Measurements from ENCODE around the gene GHRHR.

Gene GHRHR

DNA sequence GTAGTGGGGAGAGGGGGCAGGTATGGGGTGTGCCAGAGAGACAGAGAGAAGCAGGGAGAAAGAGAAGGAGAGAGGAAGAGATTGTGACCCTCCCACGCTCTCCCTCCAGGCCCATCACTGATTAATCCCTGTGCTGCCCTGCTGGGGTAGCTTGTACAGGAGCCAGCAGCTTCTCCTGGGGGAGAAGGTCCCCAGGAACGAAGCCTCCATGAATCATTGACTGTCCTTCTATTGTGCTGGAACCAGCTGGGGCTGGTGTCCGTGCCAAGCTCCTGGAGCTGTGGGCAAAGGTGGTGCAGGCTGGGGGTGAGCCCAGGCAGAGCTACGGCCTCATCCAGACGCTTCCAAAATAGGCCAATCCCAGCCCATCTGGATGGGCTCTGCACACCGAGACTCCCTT lies 31.2 kb upstream of the GHRHR start:
- H3K27ac ChIP-seq (ENCODE audit: low read length), result no peak overlapping the region
- no peak overlapping the region for H3K4me3 ChIP-seq (ENCODE audit: low read depth in 1 of 2, low read length in 2 of 2)
- no peaks in the 10 kb centered on the region for H3K9me3 ChIP-seq (ENCODE audit: insufficient read depth, low read length, severe bottlenecking)
- H3K36me3 ChIP-seq (ENCODE audit: insufficient read depth, low read length), result no peaks in the 10 kb centered on the region
- ATAC-seq (ENCODE audit: insufficient read depth, low read depth), result no peak
- no peak overlapping the region for H2AFZ ChIP-seq (ENCODE audit: low read depth, low read length)
- H3K4me1 ChIP-seq (ENCODE audit: insufficient read depth, low read length), result no peaks in the 10 kb centered on the region
- no peak for DNase-seq
- H3K79me2 ChIP-seq (ENCODE audit: insufficient read depth, low read length), result no peaks in the 10 kb centered on the region
- TF ChIP-seq EZH2 (IDR thresholded peaks at IDR 0.05; ENCODE audit: borderline replicate concordance, low read depth, low read length, severe bottlenecking), result no peak
- TF ChIP-seq, protein P1, sequence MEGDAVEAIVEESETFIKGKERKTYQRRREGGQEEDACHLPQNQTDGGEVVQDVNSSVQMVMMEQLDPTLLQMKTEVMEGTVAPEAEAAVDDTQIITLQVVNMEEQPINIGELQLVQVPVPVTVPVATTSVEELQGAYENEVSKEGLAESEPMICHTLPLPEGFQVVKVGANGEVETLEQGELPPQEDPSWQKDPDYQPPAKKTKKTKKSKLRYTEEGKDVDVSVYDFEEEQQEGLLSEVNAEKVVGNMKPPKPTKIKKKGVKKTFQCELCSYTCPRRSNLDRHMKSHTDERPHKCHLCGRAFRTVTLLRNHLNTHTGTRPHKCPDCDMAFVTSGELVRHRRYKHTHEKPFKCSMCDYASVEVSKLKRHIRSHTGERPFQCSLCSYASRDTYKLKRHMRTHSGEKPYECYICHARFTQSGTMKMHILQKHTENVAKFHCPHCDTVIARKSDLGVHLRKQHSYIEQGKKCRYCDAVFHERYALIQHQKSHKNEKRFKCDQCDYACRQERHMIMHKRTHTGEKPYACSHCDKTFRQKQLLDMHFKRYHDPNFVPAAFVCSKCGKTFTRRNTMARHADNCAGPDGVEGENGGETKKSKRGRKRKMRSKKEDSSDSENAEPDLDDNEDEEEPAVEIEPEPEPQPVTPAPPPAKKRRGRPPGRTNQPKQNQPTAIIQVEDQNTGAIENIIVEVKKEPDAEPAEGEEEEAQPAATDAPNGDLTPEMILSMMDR (IDR thresholded peaks at IDR 0.05; ENCODE audit: borderline replicate concordance, extremely low read depth, low read length, poor library complexity, severe bottlenecking), result no peak
- no peak overlapping the region for H3K9ac ChIP-seq (ENCODE audit: low read depth, low read length)
- H3K27me3 ChIP-seq (ENCODE audit: insufficient read depth, low read length, poor library complexity), result peaks cover 4% of the 10 kb centered on the region
- no peak overlapping the region for H3K4me2 ChIP-seq (ENCODE audit: insufficient read depth, low read length)
- H4K20me1 ChIP-seq (ENCODE audit: insufficient read depth, low read length), result no peaks in the 10 kb centered on the region

DNA sequence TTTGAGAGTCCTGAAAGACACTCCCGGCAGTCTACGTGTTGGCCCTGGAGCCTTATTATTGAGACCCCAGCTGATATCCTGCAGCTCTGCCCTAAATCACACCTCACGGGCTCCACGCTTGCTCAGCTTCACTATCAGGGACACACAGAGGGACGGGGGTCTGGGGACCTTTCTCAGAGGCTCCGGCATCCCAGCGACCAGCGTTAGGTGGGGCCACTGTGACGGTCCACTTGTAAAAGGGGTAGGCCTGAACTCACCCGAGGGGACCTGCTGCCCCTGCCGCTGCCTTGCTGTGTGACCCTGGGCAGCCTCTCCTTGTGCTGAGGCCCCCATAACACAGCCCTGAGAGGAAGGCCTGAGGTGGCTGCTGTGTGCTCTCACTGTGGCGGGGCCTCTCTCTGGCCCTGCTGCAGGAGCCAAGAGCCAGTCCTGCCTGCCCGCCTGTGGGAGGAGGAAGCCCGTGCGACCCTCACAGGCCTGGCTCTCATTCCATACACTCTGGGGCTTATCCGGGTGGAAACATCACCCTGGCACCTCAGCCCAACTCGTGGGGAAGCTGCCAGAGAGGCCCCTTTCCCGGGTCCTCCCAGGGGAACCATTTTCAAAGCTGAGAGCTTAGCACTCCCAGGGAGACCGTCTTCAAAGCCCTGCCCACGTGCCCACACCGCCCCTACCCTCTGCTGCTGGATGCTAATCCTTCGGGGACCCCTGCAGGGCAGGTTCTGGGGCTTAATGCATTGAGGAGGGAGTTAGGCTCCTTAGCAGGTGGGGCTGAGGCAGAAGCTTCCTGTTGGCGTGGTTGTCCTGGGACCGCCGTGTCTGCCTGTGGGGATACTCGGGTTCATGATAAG lies 30.4 kb upstream of the GHRHR start:
- ATAC-seq (ENCODE audit: insufficient read depth, low read depth) (no peak), DNase-seq (no peak)
- no peak overlapping the region for H3K4me3 ChIP-seq (ENCODE audit: low read depth in 1 of 2, low read length in 2 of 2)
- no peaks in the 10 kb centered on the region for H3K9me3 ChIP-seq (ENCODE audit: insufficient read depth, low read length, severe bottlenecking)
- H3K79me2 ChIP-seq (ENCODE audit: insufficient read depth, low read length), result no peaks in the 10 kb centered on the region
- no peak overlapping the region for H2AFZ ChIP-seq (ENCODE audit: low read depth, low read length)
- no peak for TF ChIP-seq EZH2 (IDR thresholded peaks at IDR 0.05; ENCODE audit: borderline replicate concordance, low read depth, low read length, severe bottlenecking)
- TF ChIP-seq, protein P1 (IDR thresholded peaks at IDR 0.05; ENCODE audit: borderline replicate concordance, extremely low read depth, low read length, poor library complexity, severe bottlenecking), result no peak
- H3K4me2 ChIP-seq (ENCODE audit: insufficient read depth, low read length), result no peak overlapping the region
- no peak overlapping the region for H3K9ac ChIP-seq (ENCODE audit: low read depth, low read length)
- H3K36me3 ChIP-seq (ENCODE audit: insufficient read depth, low read length), result no peaks in the 10 kb centered on the region
- H3K27ac ChIP-seq (ENCODE audit: low read length), result no peak overlapping the region
- peaks cover 1% of the 10 kb centered on the region; the same call in 1 of the 2 replicates for H4K20me1 ChIP-seq (ENCODE audit: insufficient read depth, low read length)
- H3K27me3 ChIP-seq (ENCODE audit: insufficient read depth, low read length, poor library complexity), result peaks cover 5% of the 10 kb centered on the region
- H3K4me1 ChIP-seq (ENCODE audit: insufficient read depth, low read length), result no peaks in the 10 kb centered on the region

DNA sequence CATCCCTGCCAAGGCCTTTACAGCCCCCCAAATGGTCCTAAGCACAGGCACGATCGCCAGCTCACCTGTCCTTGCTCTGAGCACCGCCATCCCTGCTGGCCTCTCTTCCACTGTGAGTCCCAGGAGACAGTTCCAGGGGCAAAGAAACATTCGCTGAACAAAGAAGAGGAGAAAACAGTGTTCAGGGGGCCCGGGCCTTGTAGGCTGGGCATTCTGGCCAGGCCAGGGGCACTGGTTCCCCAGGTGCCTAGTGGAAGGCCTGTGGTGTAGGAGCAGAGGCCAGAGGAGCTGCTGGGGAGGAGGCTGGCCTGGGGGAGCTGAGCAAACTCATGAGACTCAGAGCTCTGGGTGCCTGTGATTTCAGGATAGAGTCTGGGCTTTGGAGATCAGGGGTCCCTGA lies 29.5 kb upstream of the GHRHR start:
- no peak overlapping the region for H3K4me2 ChIP-seq (ENCODE audit: insufficient read depth, low read length)
- H3K27ac ChIP-seq (ENCODE audit: low read length), result no peak overlapping the region
- DNase-seq, result no peak
- no peak for TF ChIP-seq EZH2 (IDR thresholded peaks at IDR 0.05; ENCODE audit: borderline replicate concordance, low read depth, low read length, severe bottlenecking)
- TF ChIP-seq, protein P1 (IDR thresholded peaks at IDR 0.05; ENCODE audit: borderline replicate concordance, extremely low read depth, low read length, poor library complexity, severe bottlenecking), result no peak
- H2AFZ ChIP-seq (ENCODE audit: low read depth, low read length), result no peak overlapping the region
- no peaks in the 10 kb centered on the region for H3K79me2 ChIP-seq (ENCODE audit: insufficient read depth, low read length)
- no peak for ATAC-seq (ENCODE audit: insufficient read depth, low read depth)
- no peaks in the 10 kb centered on the region for H3K36me3 ChIP-seq (ENCODE audit: insufficient read depth, low read length)
- no peak overlapping the region for H3K9ac ChIP-seq (ENCODE audit: low read depth, low read length)
- no peaks in the 10 kb centered on the region for H3K9me3 ChIP-seq (ENCODE audit: insufficient read depth, low read length, severe bottlenecking)
- peaks cover 5% of the 10 kb centered on the region; the same call in 1 of the 2 replicates for H4K20me1 ChIP-seq (ENCODE audit: insufficient read depth, low read length)
- H3K27me3 ChIP-seq (ENCODE audit: insufficient read depth, low read length, poor library complexity), result peaks cover 7% of the 10 kb centered on the region
- no peaks in the 10 kb centered on the region for H3K4me1 ChIP-seq (ENCODE audit: insufficient read depth, low read length)
- H3K4me3 ChIP-seq (ENCODE audit: low read depth in 1 of 2, low read length in 2 of 2), result no peak overlapping the region
